GM19372 (cell line): Measurements from ENCODE around the gene MAP1LC3B.
A peak's percentile ranks its signal among the peaks of the same experiment; 100 is the strongest.
"Not testable (repeated sequence)": the region's sequence is repeated elsewhere in the genome, so short reads cannot be mapped to it uniquely, and the experiment has no call there.

Experiments
- ATAC-seq: cut with Tn5 transposase; IDR thresholded peaks from one replicate; pipeline ENCODE4 v1.9.1; 2021; ENCODE audit warnings: mild to moderate bottlenecking, low read depth, moderate library complexity; ENCODE audit not compliant: unreplicated experiment

Gene MAP1LC3B

DNA sequence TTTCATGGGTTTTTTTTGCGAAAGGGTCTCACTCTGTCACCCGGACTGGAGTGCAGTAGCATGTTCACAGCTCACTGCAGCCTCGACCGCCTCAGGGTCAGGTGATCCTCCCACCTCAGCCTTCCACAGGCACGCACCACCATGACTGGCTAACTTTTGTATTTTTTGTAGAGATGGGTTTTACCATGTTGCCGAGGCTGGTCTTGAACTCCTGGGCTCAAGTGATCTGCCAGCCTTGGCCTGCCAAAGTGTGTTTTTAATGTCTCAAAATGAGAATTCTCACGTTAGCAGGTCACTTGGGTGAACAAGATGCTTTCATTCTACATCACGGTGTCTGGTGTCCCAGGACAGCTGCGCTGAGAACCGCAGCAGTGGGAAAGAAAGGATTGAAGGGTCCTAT lies 11.7 kb upstream of the MAP1LC3B start:
- ATAC-seq, result no peak

DNA sequence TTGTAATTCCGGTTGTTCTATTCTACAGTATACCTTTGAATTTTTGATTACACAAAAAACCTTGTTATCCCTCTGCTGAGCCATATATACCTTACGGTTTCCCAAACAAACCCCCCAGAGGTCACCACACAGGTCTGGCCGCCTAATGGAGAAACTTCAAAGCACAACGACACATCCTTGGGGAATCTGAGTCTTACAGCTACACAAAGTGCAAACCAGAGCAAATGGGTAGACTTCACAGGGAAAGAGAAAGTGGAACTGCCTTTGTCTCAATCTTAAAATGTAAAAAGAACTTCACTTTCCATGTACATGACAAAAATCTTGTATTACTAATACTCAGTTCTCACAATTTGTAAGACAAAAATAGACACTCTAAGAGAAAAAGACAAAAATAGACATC lies 11.3 kb upstream of the MAP1LC3B start:
- no peak for ATAC-seq

DNA sequence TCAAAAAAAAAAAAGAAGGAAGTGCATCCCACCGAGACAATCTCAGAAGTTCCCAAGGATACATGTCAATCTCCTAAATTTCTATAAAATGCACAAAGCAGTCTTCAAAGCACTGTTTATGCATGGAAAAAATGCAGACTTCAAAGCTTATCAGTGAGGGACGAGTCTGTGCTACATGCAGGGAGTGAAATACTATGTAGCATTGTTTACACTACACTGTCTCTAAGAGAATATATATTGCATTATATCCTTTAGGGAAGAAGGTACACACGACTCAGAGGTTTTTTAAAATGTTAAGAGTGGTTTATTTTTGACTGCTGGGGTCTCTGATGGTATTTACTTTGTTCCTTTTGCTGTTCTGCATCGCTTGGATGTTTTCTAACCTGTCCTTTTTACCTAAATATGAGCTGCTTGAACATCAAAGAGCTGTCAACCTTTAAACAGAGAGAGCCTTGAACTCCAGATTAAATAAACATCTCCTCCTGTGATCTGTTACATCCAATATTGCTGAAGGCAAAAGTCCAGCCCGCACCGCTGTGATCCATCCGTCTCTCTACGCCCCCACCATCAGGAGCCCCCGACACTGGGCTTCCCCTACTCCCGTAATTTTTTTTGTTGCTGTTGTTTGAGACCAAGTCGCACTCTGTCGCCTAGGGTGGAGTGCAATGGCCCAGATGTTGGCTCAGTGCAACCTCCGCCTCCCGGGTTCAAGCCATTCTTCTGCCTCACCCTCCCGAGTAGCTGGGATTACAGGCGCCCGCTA lies 9.9 kb upstream of the MAP1LC3B start:
- no peak for ATAC-seq

DNA sequence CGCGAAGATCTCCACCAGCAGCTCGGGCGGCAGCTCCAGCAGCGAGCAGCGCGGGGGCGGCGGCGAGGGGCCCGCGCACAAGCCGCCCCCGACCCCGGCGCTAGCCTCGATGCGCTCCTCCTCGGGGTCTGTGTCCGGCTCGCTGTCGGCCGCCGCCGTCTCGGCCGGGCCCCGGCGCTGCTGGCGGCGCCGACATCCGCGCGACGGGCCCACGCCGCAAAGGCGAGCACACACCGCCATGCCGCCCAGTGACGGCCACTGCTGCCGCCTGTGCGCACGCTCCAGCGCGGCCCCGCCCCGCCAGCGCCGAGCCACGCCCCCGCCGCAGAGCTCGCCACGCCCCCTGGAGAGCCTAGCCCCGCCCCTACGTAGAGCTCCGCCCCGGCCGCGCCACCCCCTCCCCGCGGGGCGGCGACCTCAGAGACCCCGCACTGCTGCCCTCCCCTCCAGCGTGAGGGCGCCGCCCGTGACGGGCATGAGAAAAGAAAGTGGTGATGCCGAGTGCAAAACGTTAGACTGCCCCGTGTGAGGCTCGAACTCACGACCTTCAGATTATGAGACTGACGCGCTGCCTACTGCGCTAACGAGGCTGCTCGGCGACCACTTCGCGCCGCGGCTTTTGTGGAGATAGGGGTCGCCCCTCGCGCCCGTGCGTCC lies 8.5 kb upstream of the MAP1LC3B start, which contains the start of gene FBXO31:
TSS of gene FBXO31 (minus strand) at position 272 of the 657 bp plus-strand sequence. CDS start at position 240, 32 bp downstream.
- peak; percentile 52 for ATAC-seq

DNA sequence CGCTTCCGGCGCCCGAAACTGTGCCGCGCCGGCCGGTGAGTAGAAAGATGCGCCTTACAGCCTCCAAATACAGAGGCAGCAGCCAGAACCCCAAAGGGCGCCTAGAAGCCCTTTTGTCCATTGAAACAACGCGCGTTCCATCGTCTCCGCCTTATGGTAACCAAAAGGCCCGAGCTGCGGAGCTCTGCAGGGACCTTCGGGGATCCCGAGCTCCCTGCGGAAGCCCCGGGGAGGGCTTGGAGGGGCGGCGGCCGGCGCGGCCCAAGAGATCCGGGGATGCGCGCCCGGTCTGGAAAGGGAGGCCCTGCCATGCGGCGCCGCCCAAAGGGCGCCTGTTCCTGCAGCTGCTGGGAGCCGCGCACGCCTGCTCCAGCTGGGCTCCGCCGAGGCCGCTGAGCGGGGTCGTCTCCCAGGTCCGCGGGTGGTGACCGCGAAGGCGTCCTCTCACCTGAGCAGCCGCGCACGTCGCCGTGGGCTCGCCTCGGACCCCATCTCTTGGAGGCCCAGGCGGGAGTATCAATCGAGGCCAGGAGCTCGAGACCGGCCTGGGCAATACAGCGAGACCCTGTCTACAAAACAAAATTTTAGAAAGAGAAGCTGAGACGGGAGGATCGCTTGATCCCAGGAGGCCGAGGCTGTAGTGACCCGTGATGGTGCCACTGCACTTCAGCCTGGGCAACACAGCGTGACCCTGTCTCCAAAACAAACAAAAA lies 7.8 kb upstream of the MAP1LC3B start:
- ATAC-seq, result peak; percentile 1

DNA sequence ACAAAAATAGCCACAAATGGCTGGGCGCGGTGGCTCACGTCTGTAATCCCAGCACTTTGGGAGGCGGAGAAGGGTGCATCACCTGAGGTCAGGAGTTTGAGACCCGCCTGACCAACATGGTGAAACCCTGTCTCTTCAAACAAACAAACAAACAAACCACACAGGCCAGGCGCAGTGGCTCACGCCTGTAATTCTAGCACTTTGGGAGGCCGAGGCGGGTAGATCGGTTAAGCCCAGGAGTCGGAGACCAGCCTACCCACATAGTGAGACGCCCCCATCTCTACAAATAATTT lies 7.3 kb upstream of the MAP1LC3B start:
- ATAC-seq, result not testable (repeated sequence)

DNA sequence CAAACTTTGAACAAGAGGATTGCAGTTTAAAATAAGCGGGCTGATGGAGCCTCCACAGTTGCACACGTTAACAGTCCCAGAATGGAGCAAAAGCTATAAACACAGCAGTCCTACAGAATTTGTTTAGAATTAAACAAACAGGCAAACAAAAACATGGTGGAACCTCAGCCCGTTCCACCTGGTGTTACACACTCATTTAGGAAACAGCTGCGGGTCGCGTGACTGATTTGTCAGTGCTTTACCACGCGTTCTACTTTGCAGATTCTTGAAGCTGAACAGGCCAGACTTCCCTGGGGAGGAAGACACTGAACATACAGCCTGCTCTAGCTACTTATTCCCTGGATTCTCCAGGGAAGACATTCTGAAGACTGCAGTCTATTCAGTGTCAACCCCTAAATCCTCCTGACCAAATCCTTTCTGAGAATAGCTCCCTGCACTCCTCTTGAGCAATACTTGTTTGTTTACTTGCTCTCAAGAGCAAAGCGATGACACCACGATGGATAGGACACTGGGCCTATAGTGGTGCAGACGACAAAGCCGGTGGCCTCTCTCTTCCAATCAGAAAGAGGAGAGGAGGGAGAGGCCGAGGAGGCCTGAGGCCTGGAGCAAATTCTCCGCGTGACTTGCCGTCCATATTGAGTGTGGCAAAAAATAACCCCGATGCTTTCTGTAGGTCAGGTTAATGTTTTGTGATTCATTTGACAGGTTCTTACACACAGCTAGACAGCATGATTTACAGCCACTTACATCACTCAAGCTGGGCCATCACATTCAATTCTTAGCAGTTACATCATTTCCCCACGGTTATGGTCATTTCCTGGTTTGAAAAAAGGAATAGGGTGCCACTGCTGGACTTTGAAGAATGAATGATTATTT lies 4.0 kb upstream of the MAP1LC3B start:
- peak; percentile 38 for ATAC-seq

DNA sequence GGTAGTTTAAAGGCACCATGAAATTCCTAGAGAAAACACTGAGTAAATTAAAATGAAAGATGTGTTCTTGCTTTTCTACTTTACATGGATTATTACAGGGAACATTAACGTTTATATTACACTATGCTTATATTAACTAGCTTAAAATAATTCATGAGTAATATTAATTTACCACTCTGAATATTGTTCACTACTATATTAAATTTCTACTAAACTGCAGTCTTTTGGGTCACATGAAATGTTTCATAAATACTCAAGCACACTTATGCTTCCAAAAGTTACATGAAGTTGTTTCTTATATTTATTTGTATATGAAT lies 3.4 kb upstream of the MAP1LC3B start:
- no peak for ATAC-seq

DNA sequence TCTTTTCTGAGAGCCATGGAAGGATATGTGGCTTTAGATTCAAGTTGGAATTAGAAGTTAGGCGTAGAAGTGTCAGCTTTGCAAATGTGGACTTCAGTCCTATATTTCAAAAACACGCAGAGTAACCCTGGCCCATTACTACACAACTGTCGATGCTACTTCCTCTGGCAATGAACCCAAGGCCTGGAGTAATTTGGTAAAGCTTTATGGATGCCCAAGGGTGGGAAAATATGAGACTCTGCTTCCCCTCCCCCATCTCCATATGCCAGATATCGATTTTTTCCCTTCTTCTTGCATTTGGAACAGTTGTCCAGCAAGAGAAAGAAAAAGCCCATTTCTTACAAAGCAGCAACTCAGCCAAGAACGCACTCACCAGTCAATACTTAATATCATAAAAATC lies 2.9 kb upstream of the MAP1LC3B start:
- no peak for ATAC-seq

DNA sequence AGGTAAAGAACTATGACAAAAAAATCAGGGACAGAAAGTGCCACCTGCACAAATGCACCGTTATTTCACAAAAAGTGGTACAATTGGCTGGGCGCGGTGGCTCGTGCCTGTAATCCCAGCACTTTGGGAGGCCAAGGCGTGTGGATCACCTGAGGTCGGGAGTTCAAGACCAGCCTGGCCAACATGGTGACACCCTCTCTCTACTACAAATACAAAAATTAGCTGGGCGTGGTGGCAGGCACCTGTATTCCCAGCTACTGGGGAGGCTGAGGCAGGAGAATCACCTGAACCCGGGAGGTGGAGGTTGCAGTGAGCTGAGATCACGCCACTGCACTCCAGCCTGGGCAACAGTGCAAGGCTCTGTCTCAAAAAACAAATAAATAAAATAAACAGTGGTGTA lies 2.2 kb upstream of the MAP1LC3B start:
- ATAC-seq, result not testable (repeated sequence)

DNA sequence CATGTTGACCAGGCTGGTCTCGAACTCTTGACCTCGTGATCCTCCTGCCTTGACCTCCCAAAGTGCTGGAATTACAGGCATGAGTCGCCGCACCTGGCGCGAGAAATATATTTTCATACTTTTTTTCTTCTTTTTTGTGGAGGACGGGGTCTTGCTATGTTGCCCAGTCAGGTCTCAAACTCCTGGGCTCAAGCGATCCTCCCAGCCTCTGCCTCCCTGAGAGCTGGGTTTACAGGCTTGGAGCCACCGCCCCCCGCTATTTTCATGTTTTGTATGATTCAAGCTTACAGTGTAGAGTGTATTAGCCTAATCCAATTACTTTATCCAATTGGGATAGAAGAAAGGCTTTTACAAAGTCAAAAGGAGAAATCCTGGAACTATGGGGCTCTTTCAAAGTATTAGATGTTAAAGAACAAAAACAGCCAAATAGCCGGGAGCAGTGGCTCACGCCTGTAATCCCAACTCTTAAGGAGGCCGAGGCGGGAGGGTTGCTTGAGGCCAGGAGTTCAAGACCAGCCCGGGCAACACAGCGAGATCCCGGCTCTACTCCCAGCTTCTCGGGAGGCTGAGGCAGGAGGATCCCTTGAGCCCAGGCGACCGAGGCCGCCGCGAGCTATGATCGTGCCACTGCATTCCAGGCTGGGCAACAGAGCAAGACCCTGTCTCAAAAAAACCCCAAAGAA lies 1.4 kb upstream of the MAP1LC3B start:
- ATAC-seq, result no peak

DNA sequence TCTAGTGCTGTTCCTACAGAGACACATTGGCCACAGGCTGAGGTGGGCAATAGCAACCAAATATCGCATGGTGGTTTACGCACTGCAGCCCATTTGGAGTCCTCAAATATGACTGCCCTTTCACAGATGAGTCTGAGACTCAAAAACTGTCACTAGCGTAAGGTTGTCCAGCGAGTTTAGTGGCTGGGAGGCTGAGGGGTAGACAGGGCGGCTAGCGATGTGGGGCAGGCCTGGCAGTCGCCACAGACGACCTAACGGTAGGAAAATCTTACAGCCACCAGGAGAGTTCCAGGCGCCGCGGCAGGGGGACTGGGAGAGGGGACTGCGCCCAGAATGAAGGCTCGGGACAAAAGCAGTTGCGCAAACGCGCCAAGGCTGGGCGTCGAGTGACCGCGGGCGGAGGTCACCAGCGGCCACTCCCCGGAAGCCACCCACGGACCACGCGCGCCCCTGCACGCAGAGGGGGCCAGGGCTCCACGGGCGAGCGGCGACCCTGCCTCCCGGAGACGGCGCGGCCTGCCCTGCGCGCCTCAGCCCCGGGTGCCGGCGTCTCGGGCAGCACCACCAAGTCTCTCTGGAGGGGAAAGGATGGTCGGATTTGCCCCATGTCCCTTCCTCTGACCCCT lies 699 bp upstream of the MAP1LC3B start:
- ATAC-seq, result no peak

DNA sequence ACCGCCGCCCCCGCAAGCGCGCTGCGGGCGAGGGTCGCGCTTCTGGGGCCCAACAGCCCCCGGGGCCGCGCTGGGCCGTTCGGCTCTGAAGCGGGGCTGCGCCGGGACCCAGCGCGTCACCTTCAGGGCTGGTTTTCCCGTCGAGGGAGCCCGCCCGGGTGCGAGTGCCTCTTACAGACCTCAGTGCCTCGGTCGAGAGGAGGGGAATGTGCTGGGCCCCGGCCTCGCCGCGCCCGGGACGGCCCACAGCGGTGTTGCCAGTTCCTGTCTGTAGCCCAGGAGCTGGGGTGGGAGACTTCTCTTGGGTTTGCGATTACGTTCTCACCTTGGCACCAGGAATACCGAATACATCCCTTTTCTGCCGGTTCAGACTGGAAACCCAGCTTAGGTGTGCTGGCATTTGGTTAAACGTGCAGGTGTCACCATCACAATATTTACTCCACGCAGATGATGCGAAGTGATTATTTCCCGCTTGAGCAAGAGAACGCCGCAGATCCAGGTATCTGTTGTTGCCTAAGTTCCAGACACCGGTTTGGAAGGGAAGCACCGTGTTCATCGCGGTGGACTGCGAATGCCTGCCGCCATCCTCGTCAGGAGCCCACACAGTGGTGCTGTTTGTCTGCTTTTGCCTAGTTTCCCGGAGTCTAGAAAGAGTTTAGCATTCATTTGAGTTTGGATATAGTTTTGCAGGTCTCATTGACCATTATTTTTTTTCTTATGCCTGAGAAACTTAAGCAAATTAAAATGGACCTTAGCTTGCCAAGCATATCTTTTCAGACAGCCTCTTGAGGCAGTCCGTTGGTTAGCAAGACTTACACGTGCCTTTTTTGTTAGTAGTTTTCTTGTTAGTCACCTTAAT lies 914 bp downstream of the MAP1LC3B start:
- ATAC-seq, result no peak

DNA sequence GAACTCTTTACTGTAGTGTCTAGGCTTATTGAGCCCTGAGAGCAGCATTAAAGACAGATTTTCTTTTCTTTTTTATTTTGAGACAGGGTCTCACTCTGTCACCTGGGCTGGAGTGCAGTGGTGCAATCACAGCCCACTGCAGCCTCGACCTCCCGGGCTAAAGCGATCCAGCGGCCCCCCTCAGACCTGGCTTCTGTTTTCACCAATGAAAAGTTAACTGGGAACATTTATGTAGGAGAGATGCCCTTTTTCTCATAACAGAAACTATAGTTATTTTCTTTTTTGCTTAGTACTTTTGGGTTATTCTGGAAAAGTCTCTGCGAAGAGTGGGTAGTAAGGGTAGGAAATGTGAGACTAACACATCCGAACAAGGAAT lies 1.5 kb downstream of the MAP1LC3B start:
- ATAC-seq, result no peak

DNA sequence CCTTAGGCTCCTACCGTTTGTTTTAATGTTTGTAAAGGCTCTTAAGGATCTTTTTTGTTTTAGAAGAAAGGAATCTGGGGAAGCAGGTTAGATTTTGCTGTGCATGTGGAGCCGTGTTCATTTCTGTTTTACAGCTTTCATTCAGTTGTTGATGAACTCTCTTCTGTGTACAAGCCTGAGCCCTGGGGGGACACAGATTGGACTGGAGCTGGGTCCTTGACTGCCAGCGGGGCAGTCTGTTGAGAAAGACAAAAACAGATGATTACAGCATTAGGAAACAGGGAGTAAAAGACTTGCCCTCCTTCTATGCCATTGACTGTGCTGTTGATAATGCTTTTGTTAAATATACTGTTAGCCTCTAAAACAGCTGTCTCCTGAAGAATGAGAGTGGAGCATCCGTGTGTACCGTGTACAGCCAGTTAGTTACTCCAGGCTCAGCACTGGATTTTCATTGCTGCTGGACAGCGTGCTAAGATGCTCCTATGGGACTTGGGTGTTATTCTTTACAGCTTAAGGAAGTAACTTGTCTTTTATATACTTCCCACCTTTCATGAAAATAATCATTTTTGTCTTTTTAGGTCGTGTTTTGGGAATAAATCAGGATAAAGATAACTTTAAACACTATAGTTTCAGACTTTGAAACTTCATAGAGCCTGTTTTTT lies 3.2 kb downstream of the MAP1LC3B start:
- no peak for ATAC-seq

DNA sequence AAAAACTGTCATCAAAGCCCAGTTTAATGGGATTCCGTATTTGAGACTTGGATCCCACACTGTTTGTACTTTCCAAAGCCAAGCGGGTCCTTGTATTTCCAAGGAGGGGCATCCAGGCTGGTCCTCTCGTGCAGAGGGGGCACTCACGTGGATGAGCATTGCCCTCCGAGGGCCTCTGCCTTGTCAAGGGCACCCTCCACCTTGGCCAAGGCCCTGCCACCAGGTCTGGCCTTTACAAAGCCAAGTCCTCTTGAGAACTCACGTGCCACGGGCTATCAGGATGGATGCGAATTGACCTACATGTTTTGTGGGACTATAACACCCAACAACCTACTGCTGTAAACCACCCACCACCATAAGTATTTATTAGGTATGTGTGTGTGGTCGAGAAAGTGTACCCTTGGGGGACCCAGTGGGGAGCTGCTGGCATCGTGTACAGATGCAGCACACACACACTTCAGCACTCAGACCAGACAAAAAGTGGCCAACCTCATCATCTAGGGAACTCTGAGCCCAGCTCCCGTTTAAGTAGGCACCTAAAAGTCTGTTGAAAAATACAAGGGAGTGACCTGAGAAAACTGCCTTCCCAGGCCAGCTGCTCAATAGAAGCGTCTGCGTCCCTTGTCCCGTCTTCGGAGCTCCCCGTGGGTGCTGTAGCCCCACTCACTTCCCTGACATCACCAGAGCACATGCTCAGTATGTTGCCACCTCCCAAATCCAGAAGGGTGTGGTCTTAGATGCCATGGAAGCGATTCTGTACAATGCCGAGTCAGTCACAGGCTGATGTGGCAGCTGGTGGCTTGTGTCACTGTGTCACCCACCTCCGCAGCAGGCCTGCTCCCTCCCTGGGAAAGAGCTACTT lies 12.9 kb downstream of the MAP1LC3B start:
- no peak for ATAC-seq

DNA sequence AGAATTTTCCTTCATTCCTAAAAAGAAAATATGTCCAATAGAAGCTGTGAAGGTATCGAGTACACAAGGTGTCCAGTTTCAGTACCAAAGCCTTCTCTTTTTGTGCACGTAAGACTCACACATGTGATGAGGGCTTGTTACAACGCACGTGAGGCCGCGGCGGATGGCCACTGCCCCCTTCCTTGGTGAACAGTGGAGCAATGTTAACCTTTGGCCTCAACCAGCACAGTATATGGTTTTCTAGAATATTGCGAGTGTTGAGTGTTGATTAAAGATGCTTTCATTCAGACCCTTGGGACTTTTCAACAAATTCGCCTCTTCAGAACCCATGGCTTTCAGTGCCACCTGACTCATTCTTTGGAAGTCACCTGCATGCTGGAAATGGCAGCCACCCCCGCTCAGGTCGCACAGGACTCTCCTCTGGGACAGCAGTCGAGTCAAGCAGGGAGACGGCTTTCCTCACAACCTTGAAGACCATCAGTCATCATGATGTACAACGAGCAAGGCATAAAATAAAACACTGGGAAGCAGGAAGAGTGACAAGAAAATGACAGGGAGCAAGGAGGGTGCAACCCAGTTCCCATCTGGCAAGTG lies 14.5 kb downstream of the MAP1LC3B start:
- no peak for ATAC-seq
